Ovary (tissue), 3 donors: ENCODE measurements around the gene PALLD.

Experiments used
- CTCF ChIP-seq, 3 donors: fragments of 450-650 bp in 2 of 3; fragments of 200-600 bp in 1 of 3; IDR thresholded peaks; one replicate each; pipeline versions ENCODE4 v1.5.1 to v1.8.0; 2016 to 2022; ENCODE audit warnings: antibody characterized with exemption in 3 of 3, mild to moderate bottlenecking in 1 of 3
- EP300 ChIP-seq: sonication (generic); formaldehyde crosslinking; IDR thresholded peaks from one replicate; pipeline ENCODE4 v1.6.1; 2017; ENCODE audit warnings: antibody characterized with exemption
- POLR2A ChIP-seq: fragments of 450-650 bp; IDR thresholded peaks from one replicate; pipeline ENCODE4 v1.6.1; 2017; ENCODE audit warnings: antibody characterized with exemption, mild to moderate bottlenecking, moderate library complexity
- donor health status: DM: no; HTN: no; CAD: no.

- TF ChIP-seq CTCF (IDR thresholded peaks at IDR 0.05) (no peak), POLR2A (no peak), EP300 (no peak)
Observed at GRCh38 chr4:168584321-168584771, 87.5 kb downstream of the PALLD start.
